ENCODE results near the gene HRCT1. TPM values are rescaled to one million over a fixed set of nuclear protein-coding genes. Genes with fewer than 3 reads are reported as not detected.

The HRCT1 gene
- total RNA-seq, 1 experiment from 2014 or later, result not detected

DNA sequence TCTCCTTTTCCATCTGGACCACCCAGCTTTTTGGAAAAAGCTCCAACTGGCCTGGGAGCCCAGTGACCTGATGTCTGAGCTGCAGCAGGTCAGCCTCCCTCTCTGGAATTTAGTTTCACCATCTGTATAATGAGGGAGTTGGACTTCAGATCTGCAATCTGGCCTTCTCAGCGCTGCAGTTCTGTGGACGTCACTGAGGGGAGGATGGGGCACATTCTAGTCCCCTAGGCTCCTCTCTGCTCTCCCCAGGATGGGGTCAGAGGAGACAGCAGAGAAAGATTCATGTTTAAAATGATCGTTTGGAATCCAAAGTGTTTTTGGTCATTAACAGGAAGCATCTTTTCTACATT is 46.0 kb upstream of the HRCT1 start:
- no peak overlapping the region for H3K4ac ChIP-seq (ENCODE audit: low read depth, low read length)
- no peaks in the 10 kb centered on the region for H3K36me3 Mint-ChIP-seq (ENCODE audit: insufficient read depth in 1 of 3, low read depth in 3 of 3)

More for the DNA sequence above, 46.0 kb upstream of the HRCT1 start:
- TF ChIP-seq, protein P1, sequence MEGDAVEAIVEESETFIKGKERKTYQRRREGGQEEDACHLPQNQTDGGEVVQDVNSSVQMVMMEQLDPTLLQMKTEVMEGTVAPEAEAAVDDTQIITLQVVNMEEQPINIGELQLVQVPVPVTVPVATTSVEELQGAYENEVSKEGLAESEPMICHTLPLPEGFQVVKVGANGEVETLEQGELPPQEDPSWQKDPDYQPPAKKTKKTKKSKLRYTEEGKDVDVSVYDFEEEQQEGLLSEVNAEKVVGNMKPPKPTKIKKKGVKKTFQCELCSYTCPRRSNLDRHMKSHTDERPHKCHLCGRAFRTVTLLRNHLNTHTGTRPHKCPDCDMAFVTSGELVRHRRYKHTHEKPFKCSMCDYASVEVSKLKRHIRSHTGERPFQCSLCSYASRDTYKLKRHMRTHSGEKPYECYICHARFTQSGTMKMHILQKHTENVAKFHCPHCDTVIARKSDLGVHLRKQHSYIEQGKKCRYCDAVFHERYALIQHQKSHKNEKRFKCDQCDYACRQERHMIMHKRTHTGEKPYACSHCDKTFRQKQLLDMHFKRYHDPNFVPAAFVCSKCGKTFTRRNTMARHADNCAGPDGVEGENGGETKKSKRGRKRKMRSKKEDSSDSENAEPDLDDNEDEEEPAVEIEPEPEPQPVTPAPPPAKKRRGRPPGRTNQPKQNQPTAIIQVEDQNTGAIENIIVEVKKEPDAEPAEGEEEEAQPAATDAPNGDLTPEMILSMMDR (conservative IDR thresholded peaks at IDR 0.05), result no peak
- Mint-ChIP-seq H3K9me3 (no peaks in the 10 kb centered on the region), H3K4me3 (no peak overlapping the region), H3K4me1 (peaks cover 6% of the 10 kb centered on the region in 2 experiments), H3K27ac (no peak overlapping the region), H3K27me3 (ENCODE audit: low read depth) (peaks cover 42% of the 10 kb centered on the region)
- Histone ChIP-seq H2AK5ac (ENCODE audit: insufficient read length, low read length) (no peak overlapping the region), H2BK5ac (ENCODE audit: insufficient read length, low read length) (no peak overlapping the region), H3K79me1 (ENCODE audit: insufficient read depth, low read depth, low read length, poor library complexity, severe bottlenecking) (no peaks in the 10 kb centered on the region), H2BK15ac (ENCODE audit: low read depth, low read length) (no peak overlapping the region), H3K9me3 (ENCODE audit: control insufficient read depth, low read depth, low read length) (no peaks in the 10 kb centered on the region), H3K4me1 (ENCODE audit: insufficient read depth, low read length) (no peaks in the 10 kb centered on the region), H3K23ac (ENCODE audit: insufficient read length, low read depth, low read length) (no peak overlapping the region), H3K14ac (ENCODE audit: insufficient read depth, low read length) (no peak overlapping the region), H3K27ac (ENCODE audit: insufficient read length, low read depth, low read length) (no peak overlapping the region), H3K18ac (ENCODE audit: insufficient read length, low read depth, low read length) (no peak overlapping the region), H3K23me2 (ENCODE audit: insufficient read length, low read depth, low read length, poor library complexity, severe bottlenecking) (no peaks in the 10 kb centered on the region), H2BK12ac (ENCODE audit: insufficient read length, low read depth, low read length) (no peak overlapping the region), H4K20me1 (ENCODE audit: control insufficient read depth, insufficient read depth, insufficient read length) (no peaks in the 10 kb centered on the region), H4K8ac (replicated peaks; ENCODE audit: insufficient read length, low read depth, low read length) (no peak overlapping the region), H4K91ac (ENCODE audit: insufficient read length, low read depth, low read length) (no peak overlapping the region), H3K27me3 (ENCODE audit: insufficient read depth, low read length) (no peaks in the 10 kb centered on the region), H4K5ac (ENCODE audit: insufficient read length, low read depth, low read length) (no peak overlapping the region), H2BK120ac (ENCODE audit: low read depth, low read length, poor library complexity, severe bottlenecking) (no peak overlapping the region), H3K79me2 (ENCODE audit: insufficient read depth, low read length) (no peaks in the 10 kb centered on the region), H3K4me2 (ENCODE audit: insufficient read depth, insufficient read length, low read length) (no peak overlapping the region), H3K56ac (ENCODE audit: insufficient read length, low read depth, low read length) (no peak overlapping the region), H3T11ph (ENCODE audit: low read length) (no peak overlapping the region), H2AFZ (ENCODE audit: low read length) (no peak overlapping the region), H3K9ac (ENCODE audit: extremely low read depth, insufficient read length, low read length) (no peak overlapping the region), H2BK20ac (ENCODE audit: low read depth, low read length, poor library complexity, severe bottlenecking) (no peak overlapping the region)
- DNase-seq, result no peak
- no CpG with 5 or more reads among the region's 3 CpGs for WGBS (ENCODE audit: extremely low coverage, insufficient read length, low lambda C conversion rate)

Data from H9 (cell line).